GM03348 (cell line): Measurements from ENCODE around the gene ATP7B.

ENCODE experiments used
- DNase-seq: peaks from one replicate; pipeline ENCODE4 v3.0.0; 2012; ENCODE audit warnings: low spot score

The ATP7B gene

GRCh38 chr13:51887468-51887867 lies 123.8 kb downstream of the ATP7B start:
- DNase-seq = no peak

GRCh38 chr13:51885651-51886050 lies 125.6 kb downstream of the ATP7B start:
- no peak for DNase-seq

GRCh38 chr13:51883226-51883600 lies 128.0 kb downstream of the ATP7B start:
- DNase-seq = no peak
